ENCODE measurements around the gene GRIA1.

- TF ChIP-seq POLR2AphosphoS5 (IDR thresholded peaks at IDR 0.05; ENCODE audit: low read depth, low read length): no peak
- TF ChIP-seq REST (IDR thresholded peaks at IDR 0.05; ENCODE audit: insufficient read depth in 1 of 2, low read depth in 2 of 2, low read length in 2 of 2): no peak
- TF ChIP-seq TAF1 (IDR thresholded peaks at IDR 0.05; ENCODE audit: borderline replicate concordance, insufficient read depth, low read length): no peak
- no peak for TF ChIP-seq SIN3A (IDR thresholded peaks at IDR 0.05; ENCODE audit: borderline replicate concordance, insufficient read depth, low read length)
- TF ChIP-seq FOXP2 (optimal IDR thresholded peaks at IDR 0.05; ENCODE audit: borderline replicate concordance, extremely low read depth, extremely low read length, insufficient read depth): no peak
Observed at GRCh38 chr5:153777681-153778581, 287.5 kb downstream of the GRIA1 start.

All from PFSK-1 (cell line).